ENCODE data around the gene IL1R1.

IL1R1 gene

GRCh38 chr2:102141970-102142828 lies at the start of gene IL1R1:
Gene IL1R1, plus strand, starts transcription at chr2:102142746. Its CDS starts 14,979 bp downstream, at chr2:102157725.
- Histone ChIP-seq H3K4me1 (ENCODE audit: control insufficient read depth in 1 of 2, insufficient read depth in 1 of 2, low read depth in 1 of 2, low read length in 1 of 2) (peaks cover 66 to 68% of the 10 kb centered on the region in 2 experiments), H3K9me3 (no peaks in the 10 kb centered on the region), H3K36me3 (no peaks in the 10 kb centered on the region), H3K27ac (peak within 1 kb of the TSS; percentile 93), H3K27me3 (no peaks in the 10 kb centered on the region), H3K4me3 (ENCODE audit: low read depth in 1 of 2, low read length in 1 of 2) (peak within 1 kb of the TSS; percentile 63 to 84)
- TF ChIP-seq, protein P1, sequence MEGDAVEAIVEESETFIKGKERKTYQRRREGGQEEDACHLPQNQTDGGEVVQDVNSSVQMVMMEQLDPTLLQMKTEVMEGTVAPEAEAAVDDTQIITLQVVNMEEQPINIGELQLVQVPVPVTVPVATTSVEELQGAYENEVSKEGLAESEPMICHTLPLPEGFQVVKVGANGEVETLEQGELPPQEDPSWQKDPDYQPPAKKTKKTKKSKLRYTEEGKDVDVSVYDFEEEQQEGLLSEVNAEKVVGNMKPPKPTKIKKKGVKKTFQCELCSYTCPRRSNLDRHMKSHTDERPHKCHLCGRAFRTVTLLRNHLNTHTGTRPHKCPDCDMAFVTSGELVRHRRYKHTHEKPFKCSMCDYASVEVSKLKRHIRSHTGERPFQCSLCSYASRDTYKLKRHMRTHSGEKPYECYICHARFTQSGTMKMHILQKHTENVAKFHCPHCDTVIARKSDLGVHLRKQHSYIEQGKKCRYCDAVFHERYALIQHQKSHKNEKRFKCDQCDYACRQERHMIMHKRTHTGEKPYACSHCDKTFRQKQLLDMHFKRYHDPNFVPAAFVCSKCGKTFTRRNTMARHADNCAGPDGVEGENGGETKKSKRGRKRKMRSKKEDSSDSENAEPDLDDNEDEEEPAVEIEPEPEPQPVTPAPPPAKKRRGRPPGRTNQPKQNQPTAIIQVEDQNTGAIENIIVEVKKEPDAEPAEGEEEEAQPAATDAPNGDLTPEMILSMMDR (IDR thresholded peaks at IDR 0.05), result peak; percentile 14

GRCh38 chr2:102093662-102094061 lies 48.9 kb upstream of the IL1R1 start:
- TF ChIP-seq, protein P1 (IDR thresholded peaks at IDR 0.05), result no peak
- H3K36me3 ChIP-seq, result no peaks in the 10 kb centered on the region
- H3K4me1 ChIP-seq (ENCODE audit: control insufficient read depth in 1 of 2, insufficient read depth in 1 of 2, low read depth in 1 of 2, low read length in 1 of 2), result peaks cover 10 to 11% of the 10 kb centered on the region in 2 experiments

GRCh38 chr2:102094917-102095316 lies 47.6 kb upstream of the IL1R1 start:
- H3K27ac ChIP-seq, result peak overlapping the region; percentile 59
- peaks cover 10 to 11% of the 10 kb centered on the region in 2 experiments for H3K4me1 ChIP-seq (ENCODE audit: control insufficient read depth in 1 of 2, insufficient read depth in 1 of 2, low read depth in 1 of 2, low read length in 1 of 2)
- no peaks in the 10 kb centered on the region for H3K9me3 ChIP-seq
- no peaks in the 10 kb centered on the region for H3K27me3 ChIP-seq
- no peak overlapping the region for H3K4me3 ChIP-seq (ENCODE audit: low read depth in 1 of 2, low read length in 1 of 2)
- TF ChIP-seq, protein P1 (IDR thresholded peaks at IDR 0.05), result no peak
- no peaks in the 10 kb centered on the region for H3K36me3 ChIP-seq

More at GRCh38 chr2:102093662-102094061, 48.9 kb upstream of the IL1R1 start:
- H3K27me3 ChIP-seq, result no peaks in the 10 kb centered on the region
- H3K9me3 ChIP-seq, result no peaks in the 10 kb centered on the region
- H3K27ac ChIP-seq, result no peak overlapping the region
- H3K4me3 ChIP-seq (ENCODE audit: low read depth in 1 of 2, low read length in 1 of 2), result no peak overlapping the region

- Histone ChIP-seq H3K9me3 (no peaks in the 10 kb centered on the region), H3K4me1 (ENCODE audit: control insufficient read depth in 1 of 2, insufficient read depth in 1 of 2, low read depth in 1 of 2, low read length in 1 of 2) (peaks cover 10 to 11% of the 10 kb centered on the region in 2 experiments), H3K27me3 (no peaks in the 10 kb centered on the region), H3K4me3 (ENCODE audit: low read depth in 1 of 2, low read length in 1 of 2) (no peak overlapping the region), H3K36me3 (no peaks in the 10 kb centered on the region), H3K27ac (no peak overlapping the region)
- TF ChIP-seq, protein P1 (IDR thresholded peaks at IDR 0.05), result no peak
Measured at GRCh38 chr2:102096103-102096502, 46.4 kb upstream of the IL1R1 start.

GRCh38 chr2:102098756-102099155 lies 43.8 kb upstream of the IL1R1 start:
- Histone ChIP-seq H3K4me3 (ENCODE audit: low read depth in 1 of 2, low read length in 1 of 2) (no peak overlapping the region), H3K27ac (no peak overlapping the region), H3K27me3 (no peaks in the 10 kb centered on the region), H3K36me3 (no peaks in the 10 kb centered on the region), H3K4me1 (ENCODE audit: control insufficient read depth in 1 of 2, insufficient read depth in 1 of 2, low read depth in 1 of 2, low read length in 1 of 2) (peaks cover 10 to 11% of the 10 kb centered on the region in 2 experiments), H3K9me3 (no peaks in the 10 kb centered on the region)
- TF ChIP-seq, protein P1 (IDR thresholded peaks at IDR 0.05), result no peak

Data from neutrophil (primary cell).